HG02970 (cell line): ENCODE results near the gene PLCG2.

Experiments used
- ATAC-seq: cut with Tn5 transposase; IDR thresholded peaks from one replicate; pipeline ENCODE4 v1.9.1; 2021; ENCODE audit warnings: mild to moderate bottlenecking, moderate library complexity, moderate number of reproducible peaks; ENCODE audit not compliant: unreplicated experiment, low FRiP score

PLCG2 gene

GRCh38 chr16:81902025-81902424 is 122.9 kb downstream of the PLCG2 start:
- ATAC-seq = no peak

GRCh38 chr16:81904320-81904719 is 125.2 kb downstream of the PLCG2 start:
- no peak for ATAC-seq

DNA sequence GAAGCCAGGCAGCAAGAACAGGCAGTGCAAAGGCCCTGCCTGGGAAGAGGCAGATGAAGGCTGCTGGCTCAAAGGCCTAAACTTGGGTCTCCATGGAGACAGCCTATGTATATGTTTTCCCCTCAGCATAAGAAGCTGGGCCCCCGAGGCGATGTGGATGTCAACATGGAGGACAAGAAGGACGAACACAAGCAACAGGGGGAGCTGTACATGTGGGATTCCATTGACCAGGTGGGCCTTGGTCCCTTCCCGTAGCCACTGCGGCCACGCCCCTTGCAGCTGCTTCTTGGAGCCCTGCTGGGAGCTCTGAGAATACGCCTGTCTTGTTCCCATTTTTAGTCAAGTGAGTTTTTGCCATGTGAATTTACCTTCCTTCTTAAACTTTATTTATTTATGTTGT is 126.2 kb downstream of the PLCG2 start:
- ATAC-seq = no peak

DNA sequence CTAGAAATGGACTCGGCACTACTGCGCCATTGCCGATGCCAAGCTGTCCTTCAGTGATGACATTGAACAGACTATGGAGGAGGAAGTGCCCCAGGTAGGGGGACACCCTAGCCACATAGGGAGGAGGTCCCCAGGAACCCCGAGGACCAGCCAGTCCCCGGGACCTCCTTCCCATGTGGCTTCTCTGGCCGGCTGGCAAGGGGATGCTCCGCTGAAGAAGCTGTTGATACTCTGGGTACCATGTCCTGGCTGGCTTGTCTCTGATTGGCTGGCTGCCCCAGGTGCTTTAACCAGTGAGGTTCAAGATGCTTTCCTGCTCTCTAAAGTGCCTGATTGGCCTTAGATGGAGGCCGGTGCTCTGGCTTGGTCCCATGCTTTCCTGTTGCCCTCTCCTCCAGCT is 128.6 kb downstream of the PLCG2 start:
- ATAC-seq = no peak

DNA sequence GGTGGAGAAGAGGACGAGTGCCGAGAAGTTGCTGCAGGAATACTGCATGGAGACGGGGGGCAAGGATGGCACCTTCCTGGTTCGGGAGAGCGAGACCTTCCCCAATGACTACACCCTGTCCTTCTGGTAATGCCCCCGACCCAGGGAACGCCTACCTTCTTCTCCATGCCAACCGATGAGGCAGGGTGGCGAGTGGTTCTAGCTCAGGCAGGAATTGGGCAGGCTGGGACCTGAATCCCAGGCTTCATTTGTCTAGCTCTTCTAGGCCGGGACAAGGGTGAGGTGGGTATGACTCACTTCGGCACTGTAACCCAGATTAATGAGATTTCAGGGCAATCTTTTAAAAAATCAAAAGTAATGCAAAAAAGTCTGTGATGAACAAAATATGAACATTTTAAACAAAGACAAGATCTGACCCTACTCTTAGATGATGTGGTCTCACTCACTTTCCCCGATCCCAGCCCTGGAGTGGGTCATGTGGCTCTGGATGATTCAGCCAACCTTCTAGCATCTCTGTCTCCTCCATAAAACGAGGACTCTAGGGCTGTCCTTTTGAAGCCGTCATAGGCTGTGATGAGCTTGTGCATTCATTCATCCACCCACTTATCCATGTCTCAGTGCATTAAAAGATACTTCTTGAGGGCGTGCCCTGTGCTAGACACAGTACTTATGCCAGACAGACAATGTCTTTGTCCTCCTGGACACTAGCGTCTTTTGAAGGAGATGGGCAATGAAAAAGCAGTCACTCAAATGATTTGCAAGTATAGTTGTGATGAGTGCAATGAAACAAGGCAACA is 129.6 kb downstream of the PLCG2 start:
- no peak for ATAC-seq

DNA sequence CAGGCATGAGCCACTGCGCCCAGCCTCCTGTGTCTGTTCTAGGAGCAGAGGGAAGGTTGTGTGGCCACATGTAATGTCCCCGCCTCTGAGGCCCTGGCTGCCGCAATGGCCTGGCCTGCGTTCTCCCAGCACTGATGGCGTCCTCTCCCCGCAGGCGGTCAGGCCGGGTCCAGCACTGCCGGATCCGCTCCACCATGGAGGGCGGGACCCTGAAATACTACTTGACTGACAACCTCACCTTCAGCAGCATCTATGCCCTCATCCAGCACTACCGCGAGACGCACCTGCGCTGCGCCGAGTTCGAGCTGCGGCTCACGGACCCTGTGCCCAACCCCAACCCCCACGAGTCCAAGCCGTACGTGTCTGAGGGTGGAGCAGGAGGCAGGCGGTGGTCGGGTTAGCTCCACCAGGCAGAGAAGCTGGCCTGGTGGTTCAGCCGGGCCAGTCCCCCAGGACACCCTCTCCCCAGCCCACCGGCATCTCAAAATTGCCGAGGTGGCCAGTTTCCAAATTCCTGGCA is 131.3 kb downstream of the PLCG2 start:
- no peak for ATAC-seq

DNA sequence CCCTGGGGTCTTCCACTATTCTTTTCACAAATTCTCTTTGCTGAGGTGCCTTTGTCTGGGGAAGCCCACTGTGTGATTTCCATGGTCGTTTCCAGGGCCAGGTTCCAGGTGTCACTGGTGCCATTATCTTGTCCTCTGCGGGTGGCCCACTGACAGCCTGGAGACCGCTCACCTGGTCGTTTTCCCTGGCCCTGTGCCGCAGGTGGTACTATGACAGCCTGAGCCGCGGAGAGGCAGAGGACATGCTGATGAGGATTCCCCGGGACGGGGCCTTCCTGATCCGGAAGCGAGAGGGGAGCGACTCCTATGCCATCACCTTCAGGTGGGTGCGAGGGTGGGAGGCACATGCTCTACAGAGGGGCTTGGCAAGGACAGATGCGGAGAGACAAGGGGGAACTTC is 133.3 kb downstream of the PLCG2 start:
- no peak for ATAC-seq

DNA sequence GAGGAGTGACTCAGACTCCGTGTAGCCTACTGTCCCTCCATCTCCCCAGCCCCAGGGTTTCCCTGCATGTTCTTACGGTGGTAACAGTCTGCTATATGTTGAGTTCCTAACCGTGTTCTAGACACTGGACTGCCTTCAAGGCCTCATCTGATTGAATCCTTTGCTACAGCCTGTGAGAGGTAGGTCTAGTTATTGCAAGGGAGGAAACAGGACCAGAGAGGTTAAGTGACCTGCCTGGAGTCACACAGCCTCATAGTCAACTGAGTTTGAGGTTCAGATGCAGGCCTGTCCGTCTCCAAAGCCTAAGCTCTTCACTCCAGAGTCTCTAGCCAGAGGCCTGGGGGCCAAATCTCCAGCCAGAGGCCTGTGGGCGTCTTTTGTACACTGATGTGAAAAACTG is 134.1 kb downstream of the PLCG2 start:
- no peak for ATAC-seq

DNA sequence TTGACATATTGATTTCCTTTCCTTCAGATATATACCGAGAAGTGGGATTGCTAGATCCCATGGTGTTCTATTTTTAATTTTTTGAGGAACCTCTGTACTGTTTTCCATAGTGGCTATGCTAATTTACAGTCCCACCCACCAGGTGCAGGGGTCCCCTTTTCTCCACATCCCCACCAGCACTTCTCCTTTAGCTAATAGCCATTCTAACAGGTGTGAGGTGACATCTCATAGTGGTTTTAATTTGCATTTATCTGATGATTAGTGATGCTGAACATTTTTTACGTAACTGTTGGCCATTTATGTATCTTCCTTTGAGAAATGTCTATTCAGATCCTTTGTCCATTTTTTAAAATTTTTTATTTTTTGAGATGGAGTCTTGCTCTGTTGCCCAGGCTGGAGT is 138.3 kb downstream of the PLCG2 start:
- ATAC-seq = no peak

- ATAC-seq = no peak
These were observed 139.8 kb downstream of the PLCG2 start for GRCh38 chr16:81918927-81919326.

GRCh38 chr16:81920498-81920897 is 141.4 kb downstream of the PLCG2 start:
- ATAC-seq = no peak

DNA sequence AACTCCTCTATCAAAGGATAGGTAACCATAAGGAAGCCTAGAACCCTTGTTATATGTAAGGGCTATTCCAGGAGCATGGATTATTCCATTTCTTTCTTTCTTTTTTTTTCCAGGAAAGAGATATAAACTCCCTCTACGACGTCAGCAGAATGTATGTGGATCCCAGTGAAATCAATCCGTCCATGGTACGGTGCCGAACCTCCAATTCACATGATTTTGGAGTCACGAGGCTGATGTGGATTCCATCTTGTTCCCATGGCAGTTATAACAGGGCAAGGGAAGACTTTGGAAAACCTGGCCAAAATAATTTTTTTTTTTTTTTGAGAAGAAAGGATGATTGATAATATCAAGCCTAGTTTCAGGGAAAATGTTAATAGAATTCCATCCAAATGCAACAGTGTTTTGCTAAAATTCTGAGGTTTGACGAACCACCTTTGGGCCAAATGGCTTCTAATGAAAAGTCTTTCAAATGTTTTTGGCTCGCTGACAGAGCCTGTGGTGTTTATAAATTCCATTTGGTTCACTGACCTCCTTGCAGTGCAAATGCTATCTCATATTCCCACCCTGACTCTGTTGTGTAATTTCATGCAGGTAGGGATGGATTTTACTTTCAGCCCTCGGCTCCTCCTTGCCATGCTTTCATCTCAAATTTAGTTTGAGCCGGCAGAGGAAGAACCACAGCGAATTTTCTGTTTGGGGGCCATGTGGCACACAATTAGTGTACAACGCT is 142.2 kb downstream of the PLCG2 start:
- ATAC-seq = no peak

GRCh38 chr16:81921843-81922584 is 142.9 kb downstream of the PLCG2 start:
- no peak for ATAC-seq

- no peak for ATAC-seq
These were observed 144.2 kb downstream of the PLCG2 start for GRCh38 chr16:81923296-81923695.

GRCh38 chr16:81925016-81925415 is 145.9 kb downstream of the PLCG2 start:
- no peak for ATAC-seq

- no peak for ATAC-seq
These were observed 146.9 kb downstream of the PLCG2 start for GRCh38 chr16:81926036-81926435.

GRCh38 chr16:81927561-81928185 is 148.6 kb downstream of the PLCG2 start:
- no peak for ATAC-seq

GRCh38 chr16:81928271-81928918 is 149.3 kb downstream of the PLCG2 start:
- ATAC-seq = no peak

DNA sequence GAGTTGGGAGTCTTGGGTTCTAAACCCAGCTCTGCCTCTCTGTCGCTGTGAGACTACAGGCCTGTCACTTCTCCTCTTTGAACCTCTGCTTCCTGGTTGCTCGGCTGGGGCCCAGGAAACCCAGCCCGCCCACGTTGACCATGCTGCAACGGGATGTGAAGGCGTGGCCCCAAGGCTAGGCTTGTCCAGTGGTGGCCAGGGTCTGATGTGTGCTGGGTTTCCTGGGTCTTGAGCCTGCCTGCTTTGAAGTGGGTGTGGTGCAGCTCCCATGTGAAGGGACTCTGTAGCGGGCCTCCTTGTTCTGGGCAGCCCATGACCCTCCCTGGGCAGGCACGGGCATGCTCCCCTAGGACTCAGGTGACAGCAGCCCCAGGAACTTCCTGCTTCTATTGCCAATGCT is 149.9 kb downstream of the PLCG2 start:
- no peak for ATAC-seq

DNA sequence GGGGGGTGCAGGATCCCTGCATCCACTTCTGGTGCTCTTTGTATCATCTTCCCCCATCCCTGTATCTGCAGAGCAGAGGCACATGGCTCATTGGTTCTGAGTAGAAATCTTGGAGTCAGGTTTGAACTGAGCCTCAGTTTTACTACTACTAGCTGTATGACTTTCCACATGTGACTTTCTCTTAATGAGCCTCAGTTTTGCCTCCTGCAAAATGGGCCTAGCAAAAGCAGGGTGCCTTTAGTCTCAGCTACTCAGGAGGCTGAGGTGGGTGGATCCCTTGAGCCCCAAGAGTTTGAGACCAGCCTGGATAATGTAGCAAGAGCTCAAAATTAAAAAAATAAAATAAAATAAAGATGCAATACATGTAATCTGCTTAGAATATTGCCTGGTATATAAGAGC is 150.8 kb downstream of the PLCG2 start:
- ATAC-seq = no peak
